ENCODE data around the gene C18orf54. TPM values are rescaled to one million over a fixed set of nuclear protein-coding genes. Genes with fewer than 3 reads are reported as not detected.
A peak's percentile ranks its signal among the peaks of the same experiment; 100 is the strongest.

Gene C18orf54
- total RNA-seq, 1 donor from 2014 or later, result 3.0 TPM

GRCh38 chr18:54327818-54328217, 29.9 kb upstream of the C18orf54 start:
- H3K27ac ChIP-seq, result no peak overlapping the region
- H3K36me3 ChIP-seq, result no peaks in the 10 kb centered on the region
- no peaks in the 10 kb centered on the region for H3K9me3 ChIP-seq
- intact Hi-C loops (cut with DNase I), result no loop called here
- no peak overlapping the region for H3K4me3 ChIP-seq
- DNase-seq, result no peak
- TF ChIP-seq, protein P1, sequence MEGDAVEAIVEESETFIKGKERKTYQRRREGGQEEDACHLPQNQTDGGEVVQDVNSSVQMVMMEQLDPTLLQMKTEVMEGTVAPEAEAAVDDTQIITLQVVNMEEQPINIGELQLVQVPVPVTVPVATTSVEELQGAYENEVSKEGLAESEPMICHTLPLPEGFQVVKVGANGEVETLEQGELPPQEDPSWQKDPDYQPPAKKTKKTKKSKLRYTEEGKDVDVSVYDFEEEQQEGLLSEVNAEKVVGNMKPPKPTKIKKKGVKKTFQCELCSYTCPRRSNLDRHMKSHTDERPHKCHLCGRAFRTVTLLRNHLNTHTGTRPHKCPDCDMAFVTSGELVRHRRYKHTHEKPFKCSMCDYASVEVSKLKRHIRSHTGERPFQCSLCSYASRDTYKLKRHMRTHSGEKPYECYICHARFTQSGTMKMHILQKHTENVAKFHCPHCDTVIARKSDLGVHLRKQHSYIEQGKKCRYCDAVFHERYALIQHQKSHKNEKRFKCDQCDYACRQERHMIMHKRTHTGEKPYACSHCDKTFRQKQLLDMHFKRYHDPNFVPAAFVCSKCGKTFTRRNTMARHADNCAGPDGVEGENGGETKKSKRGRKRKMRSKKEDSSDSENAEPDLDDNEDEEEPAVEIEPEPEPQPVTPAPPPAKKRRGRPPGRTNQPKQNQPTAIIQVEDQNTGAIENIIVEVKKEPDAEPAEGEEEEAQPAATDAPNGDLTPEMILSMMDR (IDR thresholded peaks at IDR 0.05), result no peak
- no peaks in the 10 kb centered on the region for H3K4me1 ChIP-seq
- ATAC-seq, result no peak
- H3K27me3 ChIP-seq, result no peaks in the 10 kb centered on the region

- no peak for ATAC-seq
- Histone ChIP-seq H3K4me1 (no peaks in the 10 kb centered on the region), H3K27ac (no peak overlapping the region), H3K4me3 (no peak overlapping the region), H3K27me3 (no peaks in the 10 kb centered on the region), H3K36me3 (no peaks in the 10 kb centered on the region), H3K9me3 (no peaks in the 10 kb centered on the region)
- TF ChIP-seq, protein P1 (IDR thresholded peaks at IDR 0.05), result no peak
- intact Hi-C loops (cut with DNase I), result no loop called here
- DNase-seq, result no peak
Measured at GRCh38 chr18:54329787-54330186, 27.9 kb upstream of the C18orf54 start.

- Histone ChIP-seq H3K4me3 (no peak overlapping the region), H3K36me3 (no peaks in the 10 kb centered on the region), H3K27ac (no peak overlapping the region), H3K4me1 (no peaks in the 10 kb centered on the region), H3K9me3 (no peaks in the 10 kb centered on the region), H3K27me3 (no peaks in the 10 kb centered on the region)
- intact Hi-C loops (cut with DNase I), result no loop called here
- ATAC-seq (no peak), DNase-seq (no peak)
- TF ChIP-seq, protein P1 (IDR thresholded peaks at IDR 0.05), result peak; percentile 23
Measured at GRCh38 chr18:54330768-54331548, 26.7 kb upstream of the C18orf54 start.

- H3K4me3 ChIP-seq, result no peak overlapping the region
- TF ChIP-seq, protein P1 (IDR thresholded peaks at IDR 0.05), result no peak
- H3K36me3 ChIP-seq, result no peaks in the 10 kb centered on the region
- H3K4me1 ChIP-seq, result no peaks in the 10 kb centered on the region
- ATAC-seq (no peak), DNase-seq (no peak)
- H3K27me3 ChIP-seq, result no peaks in the 10 kb centered on the region
- H3K9me3 ChIP-seq, result no peaks in the 10 kb centered on the region
- no peak overlapping the region for H3K27ac ChIP-seq
- intact Hi-C loops (cut with DNase I), result no loop called here
Measured at GRCh38 chr18:54335638-54336173, 22.0 kb upstream of the C18orf54 start.

GRCh38 chr18:54338230-54338629, 19.5 kb upstream of the C18orf54 start:
- no peaks in the 10 kb centered on the region for H3K4me1 ChIP-seq
- no peaks in the 10 kb centered on the region for H3K27me3 ChIP-seq
- no peaks in the 10 kb centered on the region for H3K36me3 ChIP-seq
- H3K4me3 ChIP-seq, result no peak overlapping the region
- no peak for DNase-seq
- intact Hi-C loops (cut with DNase I), result no loop called here
- TF ChIP-seq, protein P1 (IDR thresholded peaks at IDR 0.05), result no peak
- ATAC-seq, result no peak
- H3K9me3 ChIP-seq, result no peaks in the 10 kb centered on the region
- no peak overlapping the region for H3K27ac ChIP-seq

Measured in upper lobe of right lung (tissue), 1 donor.